DND-41 (cell line): ENCODE data around the gene ORM1.
"Not testable (repeated sequence)": the region's sequence is repeated elsewhere in the genome, so short reads cannot be mapped to it uniquely, and the experiment has no call there.

Source experiments
- ATAC-seq: fragments of 200-7000 bp; cut with Tn5 transposase; 3 replicates; pipeline ENCODE4 v1.9.1; 2021; ENCODE audit warnings: low read depth; ENCODE audit not compliant: insufficient read depth
- DNase-seq: peaks from one replicate; pipeline ENCODE4 v3.0.0-alpha.2; 2020
- H2AFZ ChIP-seq: 2 replicates; pipeline ENCODE4 v1.6.0; 2012; ENCODE audit warnings: low read depth, low read length
- H3K27ac ChIP-seq: 2 replicates; pipeline ENCODE4 v1.5.1; 2012; ENCODE audit warnings: low read length, inconsistent platforms
- H3K27me3 ChIP-seq: fragments of 200-600 bp; sonication (generic); 2 replicates; pipeline ENCODE4 v1.6.0; 2012; ENCODE audit warnings: low read length, mild to moderate bottlenecking, inconsistent platforms; ENCODE audit not compliant: insufficient read depth, poor library complexity
- H3K36me3 ChIP-seq: 2 replicates; pipeline ENCODE4 v1.5.1; 2012; ENCODE audit warnings: low read length, inconsistent platforms; ENCODE audit not compliant: insufficient read depth
- H3K4me1 ChIP-seq: 2 replicates; pipeline ENCODE4 v1.5.1; 2012; ENCODE audit warnings: mild to moderate bottlenecking, low read length; ENCODE audit not compliant: insufficient read depth
- H3K4me2 ChIP-seq: 2 replicates; pipeline ENCODE4 v1.6.0; 2012; ENCODE audit warnings: mild to moderate bottlenecking, moderate library complexity, low read length, inconsistent platforms; ENCODE audit not compliant: insufficient read depth
- H3K4me3 ChIP-seq, 2 experiments: fragments of 200-600 bp in 1 of 2; shearing (Covaris generic) in 1 of 2; 2 replicates each; pipeline ENCODE4 v1.5.1; 2012 to 2016; ENCODE audit warnings: inconsistent platforms in 2 of 2, low read length in 2 of 2, mild to moderate bottlenecking in 2 of 2, low read depth in 1 of 2, moderate library complexity in 1 of 2
- H3K79me2 ChIP-seq: 2 replicates; pipeline ENCODE4 v1.6.0; 2012; ENCODE audit warnings: low read length, inconsistent platforms; ENCODE audit not compliant: insufficient read depth
- H3K9ac ChIP-seq: 2 replicates; pipeline ENCODE4 v1.6.0; 2012; ENCODE audit warnings: low read depth, mild to moderate bottlenecking, inconsistent platforms, low read length, moderate library complexity
- H3K9me3 ChIP-seq: 2 replicates; pipeline ENCODE4 v1.5.1; 2012; ENCODE audit warnings: low read length, moderate library complexity, mild to moderate bottlenecking, inconsistent platforms; ENCODE audit not compliant: insufficient read depth, severe bottlenecking
- H4K20me1 ChIP-seq: 2 replicates; pipeline ENCODE4 v1.6.0; 2012; ENCODE audit warnings: low read length; ENCODE audit not compliant: insufficient read depth
- CTCF ChIP-seq: IDR thresholded peaks from 2 replicates; pipeline ENCODE4 v1.5.1; 2012; ENCODE audit warnings: borderline replicate concordance, low read length, moderate library complexity, mild to moderate bottlenecking; ENCODE audit not compliant: poor library complexity, severe bottlenecking; ENCODE audit errors: extremely low read depth
- EZH2 ChIP-seq: IDR thresholded peaks from 3 replicates; pipeline ENCODE4 v1.6.1; 2012; ENCODE audit warnings: borderline replicate concordance, low read depth, mild to moderate bottlenecking, moderate library complexity, low read length, inconsistent platforms; ENCODE audit not compliant: severe bottlenecking

The ORM1 gene

GRCh38 chr9:114321759-114322158 is 1.1 kb upstream of the ORM1 start:
- no peak overlapping the region for H2AFZ ChIP-seq
- no peak for TF ChIP-seq EZH2
- no peak for TF ChIP-seq CTCF
- H3K4me1 ChIP-seq: peaks cover 13% of the 10 kb centered on the region
- no peaks in the 10 kb centered on the region for H3K9me3 ChIP-seq
- H3K27me3 ChIP-seq: no peaks in the 10 kb centered on the region
- no peaks in the 10 kb centered on the region for H3K79me2 ChIP-seq
- no peak for DNase-seq
- H4K20me1 ChIP-seq: no peaks in the 10 kb centered on the region
- H3K4me3 ChIP-seq: no peak overlapping the region
- no peak for ATAC-seq
- no peak overlapping the region for H3K9ac ChIP-seq
- H3K36me3 ChIP-seq: no peaks in the 10 kb centered on the region
- H3K4me2 ChIP-seq: no peak overlapping the region
- H3K27ac ChIP-seq: no peak overlapping the region

- not testable (repeated sequence) for ATAC-seq, H3K27ac ChIP-seq, H3K9ac ChIP-seq, H3K4me2 ChIP-seq, H3K36me3 ChIP-seq, H2AFZ ChIP-seq, H3K79me2 ChIP-seq, H3K4me3 ChIP-seq, H3K27me3 ChIP-seq, DNase-seq, H4K20me1 ChIP-seq, H3K9me3 ChIP-seq
- H3K4me1 ChIP-seq: peaks cover 13% of the 10 kb centered on the region
Observed at GRCh38 chr9:114322160-114322818, 609 bp upstream of the ORM1 start.

- not testable (repeated sequence) for H3K79me2 ChIP-seq, H4K20me1 ChIP-seq, H3K4me2 ChIP-seq, H3K4me3 ChIP-seq, H3K27ac ChIP-seq, H2AFZ ChIP-seq, H3K9ac ChIP-seq, ATAC-seq, H3K9me3 ChIP-seq, H3K27me3 ChIP-seq, H3K36me3 ChIP-seq, DNase-seq, H3K4me1 ChIP-seq
Observed at GRCh38 chr9:114323849-114324248, 951 bp downstream of the ORM1 start.

GRCh38 chr9:114324492-114324891 is 1.6 kb downstream of the ORM1 start:
- H3K9ac ChIP-seq: no peak overlapping the region
- no peak for DNase-seq
- H3K4me1 ChIP-seq: no peaks in the 10 kb centered on the region
- H3K9me3 ChIP-seq: no peaks in the 10 kb centered on the region
- no peak overlapping the region for H3K4me3 ChIP-seq
- ATAC-seq: no peak
- no peak overlapping the region for H2AFZ ChIP-seq
- H3K27ac ChIP-seq: no peak overlapping the region
- no peaks in the 10 kb centered on the region for H3K79me2 ChIP-seq
- H3K36me3 ChIP-seq: no peaks in the 10 kb centered on the region
- H3K4me2 ChIP-seq: no peak overlapping the region
- H3K27me3 ChIP-seq: no peaks in the 10 kb centered on the region
- TF ChIP-seq CTCF (no peak), EZH2 (no peak)
- no peaks in the 10 kb centered on the region for H4K20me1 ChIP-seq

- H3K36me3 ChIP-seq, H3K4me1 ChIP-seq, DNase-seq, H3K9ac ChIP-seq, H2AFZ ChIP-seq, H3K27me3 ChIP-seq, H4K20me1 ChIP-seq, H3K4me2 ChIP-seq, H3K79me2 ChIP-seq, H3K4me3 ChIP-seq, H3K9me3 ChIP-seq, H3K27ac ChIP-seq: not testable (repeated sequence)
- ATAC-seq: peak; percentile 28; the same call in 1 of the 3 replicates
Observed at GRCh38 chr9:114324965-114325364, 2.1 kb downstream of the ORM1 start.

- ATAC-seq, DNase-seq, H2AFZ ChIP-seq, H3K27ac ChIP-seq, H3K36me3 ChIP-seq, H3K4me2 ChIP-seq, H3K9me3 ChIP-seq, H3K9ac ChIP-seq, H3K4me3 ChIP-seq, H3K79me2 ChIP-seq, H3K4me1 ChIP-seq, H3K27me3 ChIP-seq, H4K20me1 ChIP-seq: not testable (repeated sequence)
Observed at GRCh38 chr9:114325684-114326254, 2.9 kb downstream of the ORM1 start.
